Measurements from ENCODE around the gene PGAM5. TPM values are rescaled to one million over a fixed set of nuclear protein-coding genes. Genes with fewer than 3 reads are reported as not detected.

The PGAM5 gene
- total RNA-seq, 2 donors from 2014 or later, result 37.4 to 41.4 TPM

DNA sequence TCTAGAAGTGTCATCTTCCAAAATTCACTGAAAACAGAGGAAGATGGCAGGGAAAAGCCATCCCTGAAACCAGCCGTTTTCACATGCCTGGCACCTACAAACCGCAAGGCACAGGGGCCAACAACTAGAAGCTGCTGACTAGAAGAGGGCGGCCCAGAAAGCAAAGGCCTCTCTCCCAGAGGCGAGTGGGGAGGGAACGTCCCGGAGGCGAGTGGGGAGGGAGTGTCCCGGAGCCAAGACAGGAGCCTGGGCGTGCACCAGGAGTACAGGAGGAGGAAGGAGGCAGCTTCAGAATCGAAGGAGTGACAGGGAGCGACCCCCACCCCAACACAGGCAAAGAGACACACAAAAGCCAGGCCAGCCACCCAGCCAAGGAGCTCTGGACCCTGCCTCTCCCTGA is 30.0 kb downstream of the PGAM5 start:
- WGBS, result 85% methylated on average over 11 of the region's 11 CpGs
- no peak for TF ChIP-seq POLR2A (IDR thresholded peaks at IDR 0.05)
- TF ChIP-seq POLR2AphosphoS5 (IDR thresholded peaks at IDR 0.05), result no peak
- TF ChIP-seq CTCF (IDR thresholded peaks at IDR 0.05), result no peak

GRCh38 chr12:132741620-132742019 is 31.0 kb downstream of the PGAM5 start:
- Histone ChIP-seq H3K27ac (no peak overlapping the region), H3K4me1 (replicated peaks) (no peaks in the 10 kb centered on the region), H3K36me3 (peaks cover 1 to 20% of the 10 kb centered on the region in 2 donors), H3K9me3 (no peaks in the 10 kb centered on the region), H3K4me3 (no peak overlapping the region), H3K27me3 (replicated peaks; ENCODE audit: insufficient read depth) (no peaks in the 10 kb centered on the region)
- 91% methylated on average over 8 of the region's 8 CpGs for WGBS
- intact Hi-C loops (cut with DNase I), result no loop called here
- TF ChIP-seq POLR2AphosphoS5 (IDR thresholded peaks at IDR 0.05) (no peak), POLR2A (IDR thresholded peaks at IDR 0.05) (no peak), CTCF (IDR thresholded peaks at IDR 0.05) (no peak)
- DNase-seq (ENCODE audit: low spot score), result no peak

More for the DNA sequence above, 30.0 kb downstream of the PGAM5 start:
- Histone ChIP-seq H3K27me3 (replicated peaks; ENCODE audit: insufficient read depth) (no peaks in the 10 kb centered on the region), H3K36me3 (peaks cover 0 to 25% of the 10 kb centered on the region in 2 donors), H3K4me1 (replicated peaks) (no peaks in the 10 kb centered on the region), H3K27ac (no peak overlapping the region), H3K9me3 (no peaks in the 10 kb centered on the region), H3K4me3 (no peak overlapping the region)
- no peak for DNase-seq (ENCODE audit: low spot score)
- intact Hi-C loops (cut with DNase I), result no loop called here

GRCh38 chr12:132743831-132744230 is 33.2 kb downstream of the PGAM5 start:
- intact Hi-C loops (cut with DNase I), result no loop called here
- no peak overlapping the region for H3K27ac ChIP-seq
- no peaks in the 10 kb centered on the region for H3K27me3 ChIP-seq (replicated peaks; ENCODE audit: insufficient read depth)
- H3K4me1 ChIP-seq (replicated peaks), result no peaks in the 10 kb centered on the region
- WGBS, result 94% methylated on average over 13 of the region's 13 CpGs
- H3K4me3 ChIP-seq, result no peak overlapping the region
- no peak for TF ChIP-seq POLR2A (IDR thresholded peaks at IDR 0.05)
- no peak for TF ChIP-seq CTCF (IDR thresholded peaks at IDR 0.05)
- no peak for TF ChIP-seq POLR2AphosphoS5 (IDR thresholded peaks at IDR 0.05)
- H3K9me3 ChIP-seq, result no peaks in the 10 kb centered on the region
- H3K36me3 ChIP-seq, result peaks cover 16 to 29% of the 10 kb centered on the region in 2 donors
- no peak for DNase-seq (ENCODE audit: low spot score)

DNA sequence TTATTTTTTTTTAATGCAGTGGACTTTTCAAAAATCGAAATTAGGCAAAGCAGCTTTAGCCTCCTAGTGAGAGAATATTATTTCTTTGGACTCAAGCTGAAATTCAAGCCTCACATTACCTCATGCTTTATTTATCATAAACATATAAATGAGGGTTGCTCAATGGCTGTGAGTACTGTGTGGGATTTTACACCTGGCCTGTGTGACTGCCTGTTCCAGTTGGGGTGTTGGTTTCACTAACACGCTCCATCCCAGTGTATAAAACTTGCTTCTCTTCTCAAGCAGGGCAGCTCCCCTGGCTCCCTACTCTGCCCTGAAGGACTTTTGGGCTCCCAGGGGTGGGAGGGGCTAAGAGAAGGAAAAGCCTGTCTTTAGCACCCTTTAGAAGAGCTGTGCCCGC is 36.0 kb downstream of the PGAM5 start:
- Histone ChIP-seq H3K4me1 (replicated peaks) (no peaks in the 10 kb centered on the region), H3K9me3 (no peaks in the 10 kb centered on the region), H3K36me3 (peaks cover 22 to 30% of the 10 kb centered on the region in 2 donors), H3K27ac (no peak overlapping the region), H3K27me3 (replicated peaks; ENCODE audit: insufficient read depth) (no peaks in the 10 kb centered on the region), H3K4me3 (no peak overlapping the region)
- intact Hi-C loops (cut with DNase I), result no loop called here
- TF ChIP-seq POLR2AphosphoS5 (IDR thresholded peaks at IDR 0.05) (no peak), POLR2A (IDR thresholded peaks at IDR 0.05) (no peak), CTCF (IDR thresholded peaks at IDR 0.05) (no peak)
- WGBS, result 85% methylated on average over 3 of the region's 3 CpGs
- DNase-seq (ENCODE audit: low spot score), result no peak

DNA sequence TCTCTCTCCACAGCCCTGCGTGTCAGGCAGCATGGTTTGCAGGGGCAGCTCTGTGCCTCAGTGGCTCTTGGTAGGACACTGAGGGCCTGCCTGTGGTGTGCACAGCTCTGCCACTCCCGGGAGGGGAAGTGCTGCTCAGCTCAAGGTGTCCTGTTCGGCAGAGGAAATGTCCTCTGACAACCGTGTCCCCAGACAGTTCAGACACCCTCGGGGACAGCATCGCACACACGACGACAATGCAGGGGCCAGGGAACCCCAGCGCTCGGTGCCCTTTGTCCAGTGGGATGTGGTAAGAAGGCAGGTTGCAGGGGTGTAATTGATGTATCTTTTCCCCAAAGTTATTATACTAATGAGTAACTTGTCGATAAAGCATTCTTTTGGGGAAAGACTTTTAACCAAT is 36.8 kb downstream of the PGAM5 start:
- no peaks in the 10 kb centered on the region for H3K27me3 ChIP-seq (replicated peaks; ENCODE audit: insufficient read depth)
- intact Hi-C loops (cut with DNase I), result no loop called here
- no peaks in the 10 kb centered on the region for H3K4me1 ChIP-seq (replicated peaks)
- H3K9me3 ChIP-seq, result no peaks in the 10 kb centered on the region
- WGBS, result 97% methylated on average over 11 of the region's 11 CpGs
- TF ChIP-seq POLR2AphosphoS5 (IDR thresholded peaks at IDR 0.05) (no peak), POLR2A (IDR thresholded peaks at IDR 0.05) (no peak), CTCF (IDR thresholded peaks at IDR 0.05) (no peak)
- no peak for DNase-seq (ENCODE audit: low spot score)
- H3K36me3 ChIP-seq, result peaks cover 22 to 30% of the 10 kb centered on the region in 2 donors
- H3K27ac ChIP-seq, result no peak overlapping the region
- H3K4me3 ChIP-seq, result no peak overlapping the region
